HG02571 (cell line): ENCODE measurements around the gene AFF2.

Experiments
- ATAC-seq: cut with Tn5 transposase; IDR thresholded peaks from one replicate; pipeline ENCODE4 v1.9.1; 2021; ENCODE audit warnings: mild to moderate bottlenecking, moderate library complexity; ENCODE audit not compliant: unreplicated experiment

AFF2 gene

DNA sequence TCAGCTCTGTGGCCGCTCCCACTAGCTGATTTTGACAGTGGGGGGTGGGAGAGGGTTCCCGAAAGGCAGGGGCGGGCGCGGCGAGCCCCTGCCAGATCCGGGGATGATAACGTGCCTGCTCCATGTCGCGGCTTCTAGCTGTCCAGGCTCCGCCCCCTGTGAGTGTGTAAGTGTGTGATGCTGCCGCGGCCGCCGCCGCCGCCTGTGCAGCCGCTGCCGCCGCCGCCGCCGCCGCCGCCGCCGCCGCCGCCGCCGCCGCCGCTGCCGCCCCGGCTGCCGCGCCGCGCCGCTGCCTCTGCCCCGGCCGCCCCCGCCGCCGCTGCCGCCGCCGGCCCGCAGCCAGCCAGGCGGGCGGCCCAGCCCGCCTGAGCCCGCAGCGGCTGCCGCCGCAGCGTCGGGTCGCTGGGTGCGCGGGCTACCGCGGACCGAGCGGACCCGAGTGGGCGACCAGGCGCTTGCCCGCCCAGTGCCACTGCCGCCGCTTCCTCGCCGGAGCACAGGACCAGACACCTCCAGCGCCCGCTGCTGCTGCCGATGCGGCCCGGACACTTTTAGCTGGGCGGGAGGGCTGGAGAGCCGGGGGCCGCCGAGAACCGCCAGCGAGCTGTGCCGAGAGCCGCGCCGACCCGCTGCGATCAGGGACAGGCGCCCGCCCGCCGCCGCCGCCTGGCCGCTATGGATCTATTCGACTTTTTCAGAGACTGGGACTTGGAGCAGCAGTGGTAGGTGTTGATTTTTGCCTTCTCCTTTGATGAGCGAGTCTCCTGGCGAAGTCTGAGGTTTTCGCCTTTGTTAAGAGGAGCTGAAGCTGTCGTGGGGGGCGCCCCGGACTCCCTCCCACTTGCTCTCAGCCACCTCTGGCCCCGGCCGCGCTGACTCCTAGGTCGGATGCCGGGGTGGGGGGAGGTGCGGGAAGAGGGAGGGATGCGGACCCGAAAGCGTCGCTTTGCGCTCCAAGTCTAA is at the start of gene AFF2:
AFF2 (plus strand) TSS at position 195 of the 963 bp plus-strand sequence; CDS start at position 676, 481 bp downstream.
- peak; percentile 46 for ATAC-seq

DNA sequence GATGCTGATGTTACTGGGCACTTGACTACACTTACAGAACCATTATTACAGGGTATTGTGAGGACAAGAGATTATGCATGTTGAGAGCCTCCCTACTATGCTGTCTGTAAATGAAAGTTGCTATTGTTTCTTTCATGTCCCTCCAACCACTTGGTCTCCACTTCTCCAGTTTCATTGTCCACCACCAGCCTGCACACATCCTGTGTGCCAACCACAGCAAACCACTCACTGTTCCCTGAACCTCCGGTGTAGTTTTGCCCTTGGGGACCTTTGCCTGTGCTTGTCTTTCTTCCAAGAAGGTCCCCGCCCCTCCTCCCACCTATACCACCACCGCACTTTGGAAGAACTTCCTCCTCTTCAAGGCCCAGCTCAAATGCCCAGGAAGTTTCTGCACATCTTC is 43.1 kb upstream of the AFF2 start:
- no peak for ATAC-seq

DNA sequence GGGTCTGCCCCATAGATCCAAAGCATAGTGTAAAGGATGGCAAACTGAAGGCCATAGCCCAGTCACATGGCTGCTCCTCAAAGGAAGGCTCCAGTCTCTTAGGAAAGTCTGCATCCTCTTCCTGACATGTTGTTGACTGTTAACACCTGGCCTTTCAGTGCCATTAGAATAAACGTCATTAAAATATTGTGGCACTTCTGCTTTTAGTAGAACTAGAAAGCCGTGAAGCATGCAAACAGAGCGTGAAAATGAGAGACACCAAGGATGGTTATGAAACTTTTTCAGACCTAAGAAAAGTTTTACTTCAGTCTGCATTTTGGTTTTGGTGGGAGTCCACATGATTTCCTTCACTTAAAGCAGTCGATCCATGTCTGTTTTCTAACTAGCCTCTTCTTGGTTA is 41.1 kb upstream of the AFF2 start:
- ATAC-seq = peak; percentile 80

DNA sequence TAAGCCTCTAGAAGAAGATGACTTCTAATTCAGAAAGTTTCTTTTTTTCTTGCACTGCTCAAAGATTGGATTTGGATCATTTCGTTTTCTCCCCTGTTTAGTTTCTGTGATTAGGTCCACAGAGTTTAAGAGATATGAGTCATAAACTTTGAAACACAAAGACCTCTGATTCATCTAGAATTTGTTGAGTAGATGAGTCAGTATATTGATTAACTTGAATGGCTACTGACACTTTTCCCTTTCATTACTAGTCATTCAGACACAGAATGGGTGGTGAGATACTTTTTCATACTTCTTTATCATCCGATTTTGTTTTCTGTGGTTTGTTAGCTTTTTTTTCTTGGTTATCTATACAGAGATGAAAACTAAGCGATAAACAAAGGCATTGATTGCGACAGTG is 34.1 kb upstream of the AFF2 start:
- peak; percentile 72 for ATAC-seq

DNA sequence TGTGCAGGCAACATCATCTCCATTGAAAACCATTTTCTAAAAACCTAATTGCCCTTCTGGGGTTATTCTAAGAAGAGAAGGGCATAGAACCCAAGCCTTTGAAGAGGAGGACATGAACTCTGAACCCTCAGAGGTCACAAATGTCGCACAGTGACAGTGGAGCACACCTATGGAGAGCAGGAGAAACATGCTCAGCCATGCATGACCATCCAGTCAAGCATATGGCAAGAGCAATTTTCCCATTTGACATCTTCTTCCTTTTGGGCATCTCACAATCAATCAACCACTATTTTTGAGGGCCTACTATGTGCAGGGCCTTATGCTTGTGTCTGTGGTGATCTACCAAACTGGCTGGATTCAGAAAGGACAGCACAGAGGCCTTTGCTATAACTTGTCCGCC is 30.1 kb upstream of the AFF2 start:
- ATAC-seq = no peak

DNA sequence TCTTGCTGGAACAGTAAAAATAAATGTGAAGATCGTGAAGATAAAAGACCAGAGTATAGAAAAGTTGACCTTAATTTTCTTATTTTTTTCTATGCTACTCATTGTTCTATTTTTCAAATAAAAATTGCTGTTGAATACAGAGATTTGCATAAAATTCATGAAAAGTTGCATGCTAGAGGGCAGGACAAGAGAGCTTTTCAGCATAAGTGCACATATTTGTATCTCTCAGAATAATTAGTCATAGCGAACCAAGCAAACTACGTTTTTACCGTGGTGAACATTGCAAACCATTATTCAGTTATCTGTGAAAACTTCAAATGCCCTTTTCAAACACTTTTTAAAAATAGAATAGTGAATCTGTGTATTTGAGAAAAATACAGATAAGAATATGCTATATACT is 26.4 kb upstream of the AFF2 start:
- ATAC-seq = no peak

DNA sequence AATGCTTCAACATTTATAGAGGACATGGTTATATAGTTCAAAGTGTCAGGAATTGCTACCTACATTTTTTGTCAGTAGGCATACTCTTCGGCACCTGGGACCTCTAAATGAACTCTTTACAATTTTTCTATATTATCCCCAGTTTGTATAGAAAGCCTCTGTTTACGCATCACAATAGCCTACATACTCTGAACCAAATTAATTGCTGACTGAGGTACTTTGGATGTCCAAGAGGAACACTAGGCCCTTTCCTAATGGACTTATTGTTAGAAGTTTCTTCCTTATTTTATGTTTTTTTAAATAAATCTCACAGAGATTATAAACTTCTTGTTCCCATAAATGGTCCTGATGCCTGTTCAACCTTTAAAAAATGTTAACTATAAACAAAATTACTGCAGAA is 8.4 kb upstream of the AFF2 start:
- no peak for ATAC-seq

DNA sequence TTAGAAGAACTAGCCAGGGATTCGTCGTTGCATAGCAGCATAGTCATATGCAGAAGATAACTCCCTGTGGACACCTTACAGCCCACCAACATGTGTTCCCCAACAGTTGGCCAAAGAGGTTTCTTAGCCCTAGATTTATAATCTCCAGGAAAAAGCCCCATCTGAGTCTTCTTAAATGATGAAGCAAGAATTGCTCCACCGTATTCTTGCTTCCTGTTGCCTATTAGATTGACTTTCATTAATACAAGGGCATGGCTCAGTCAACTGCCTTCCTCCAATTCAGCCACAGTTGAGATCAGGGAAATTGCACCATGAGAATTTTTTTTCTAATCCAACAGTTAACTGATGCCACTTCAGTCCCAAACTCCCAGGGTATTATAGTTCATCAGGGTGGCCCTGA is 5.2 kb upstream of the AFF2 start:
- no peak for ATAC-seq

DNA sequence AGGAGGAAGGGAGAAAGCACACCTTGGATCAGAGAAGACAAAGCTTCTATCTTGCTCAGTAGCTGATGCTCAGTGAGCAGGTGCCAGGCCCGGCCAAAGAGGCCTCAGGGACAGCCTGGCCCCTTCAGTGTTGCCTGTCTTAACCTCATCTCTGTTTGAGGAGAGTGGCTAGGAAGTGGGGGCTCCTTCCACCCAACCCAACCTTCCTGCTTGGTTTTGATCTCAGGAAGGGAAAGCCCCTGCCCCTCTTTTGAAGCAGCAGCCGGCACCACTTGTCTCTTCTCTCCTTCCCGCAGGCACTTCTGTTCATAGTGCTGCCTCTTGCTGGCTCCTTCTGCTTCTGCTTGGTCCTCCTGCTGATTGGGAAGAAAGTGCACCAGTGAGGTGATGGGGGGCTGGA is 2.4 kb upstream of the AFF2 start:
- no peak for ATAC-seq

DNA sequence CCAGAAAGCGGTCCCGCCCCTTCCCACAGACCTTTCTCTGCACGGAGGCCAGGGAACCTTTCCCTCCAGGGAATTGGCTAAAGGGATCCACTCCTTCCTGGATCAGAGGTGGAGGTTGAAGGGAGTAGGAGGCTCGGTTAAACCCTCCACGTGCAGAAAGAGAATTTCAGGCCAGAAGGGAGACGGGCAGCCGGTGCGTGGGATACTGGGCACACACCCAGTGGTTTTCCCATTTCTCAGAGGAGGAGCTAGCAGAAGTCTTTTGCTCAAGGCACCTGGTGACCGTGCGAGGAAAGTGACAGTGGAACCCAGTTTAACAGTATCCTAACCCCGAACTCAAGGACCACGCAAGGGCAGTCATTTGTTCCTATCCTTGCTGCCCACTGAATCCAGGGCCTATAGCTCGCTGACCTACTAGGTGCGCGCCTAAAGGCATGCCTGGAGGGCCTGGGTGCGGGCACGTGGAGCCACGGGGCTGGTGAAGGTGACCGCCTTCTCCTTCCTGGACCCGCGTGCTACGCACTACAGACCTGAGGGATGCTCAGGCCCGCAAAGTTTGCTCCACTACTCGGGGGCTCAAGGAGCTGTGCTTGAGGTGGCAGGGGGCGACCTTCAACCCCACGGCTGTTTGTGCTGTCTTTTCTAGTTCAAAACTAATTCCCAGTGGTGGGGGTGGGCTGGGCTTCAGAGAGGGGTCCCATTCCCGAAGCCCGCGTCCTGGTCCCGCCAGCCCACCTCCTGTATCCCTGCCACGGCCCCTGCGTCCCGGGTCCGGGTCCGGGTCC is 587 bp upstream of the AFF2 start:
- ATAC-seq = no peak

DNA sequence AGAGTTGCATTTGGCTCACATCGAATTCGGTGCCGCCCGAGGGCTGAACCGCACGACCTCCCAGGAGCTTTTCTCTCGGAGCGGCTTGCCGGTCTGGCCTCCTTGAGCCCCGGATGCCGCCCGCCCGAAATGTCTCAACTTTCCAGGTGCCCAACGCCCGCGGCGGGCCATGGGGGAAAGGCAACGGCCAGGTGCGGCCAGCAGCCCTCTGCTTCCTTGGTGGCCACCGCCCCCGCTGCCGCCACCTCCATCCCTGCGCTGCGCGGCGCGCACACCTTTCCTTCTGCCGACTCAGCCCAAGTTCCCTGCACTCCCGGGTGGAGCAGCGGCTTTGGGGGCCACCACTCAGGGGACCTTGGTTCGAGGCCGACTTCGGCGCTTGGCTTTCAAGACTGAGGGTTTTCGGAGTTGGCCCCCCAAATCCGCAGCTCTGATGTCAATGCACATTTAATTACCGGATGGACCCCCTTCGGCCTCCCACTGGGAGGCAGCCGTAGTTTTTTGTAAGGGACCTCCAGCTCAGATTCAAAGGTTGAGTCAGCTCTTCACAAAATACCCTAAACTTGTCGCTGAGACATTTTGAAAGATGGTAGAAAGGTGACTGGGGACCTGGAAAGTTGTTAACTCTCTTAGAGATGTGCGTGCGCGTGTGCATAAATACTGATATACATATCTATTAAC is 1.1 kb downstream of the AFF2 start:
- no peak for ATAC-seq

DNA sequence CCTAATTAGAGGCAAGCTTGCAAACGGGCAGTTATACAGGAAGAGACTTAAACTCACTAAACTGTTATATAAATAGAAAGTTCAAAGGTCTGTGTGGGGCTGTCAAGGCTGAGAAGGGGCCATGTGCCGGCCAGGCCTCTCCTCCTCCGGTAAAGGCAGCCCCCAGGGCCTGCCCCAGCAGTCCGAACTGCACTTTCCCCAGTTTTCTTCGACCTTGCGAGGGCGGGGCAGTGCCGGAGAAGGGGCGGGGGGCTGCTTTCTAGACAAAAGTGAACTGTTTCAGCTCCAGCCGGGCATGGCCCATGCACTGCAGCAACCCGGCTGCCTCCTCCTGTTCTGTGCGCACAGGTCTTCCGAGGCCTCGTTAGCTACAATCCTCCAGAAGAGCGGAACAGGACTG is 4.1 kb downstream of the AFF2 start:
- no peak for ATAC-seq

DNA sequence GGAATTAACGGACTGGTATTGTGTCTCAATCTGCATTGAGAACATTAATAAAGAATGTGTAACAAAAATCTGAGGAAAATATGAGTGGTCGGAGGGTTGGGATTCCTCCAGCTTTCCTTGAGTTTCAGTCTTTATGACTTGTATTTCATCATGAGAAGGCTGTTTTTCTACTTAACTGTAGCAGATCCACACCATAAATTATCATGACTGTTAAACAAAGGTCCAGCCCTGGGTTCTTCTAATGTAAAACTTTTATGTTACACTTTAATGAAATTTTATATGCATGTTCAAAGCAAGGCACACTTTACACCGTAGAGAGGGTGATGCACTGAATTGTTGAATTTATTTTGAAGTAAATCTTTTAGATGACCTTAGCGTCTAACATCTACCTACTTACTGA is 7.0 kb downstream of the AFF2 start:
- no peak for ATAC-seq

DNA sequence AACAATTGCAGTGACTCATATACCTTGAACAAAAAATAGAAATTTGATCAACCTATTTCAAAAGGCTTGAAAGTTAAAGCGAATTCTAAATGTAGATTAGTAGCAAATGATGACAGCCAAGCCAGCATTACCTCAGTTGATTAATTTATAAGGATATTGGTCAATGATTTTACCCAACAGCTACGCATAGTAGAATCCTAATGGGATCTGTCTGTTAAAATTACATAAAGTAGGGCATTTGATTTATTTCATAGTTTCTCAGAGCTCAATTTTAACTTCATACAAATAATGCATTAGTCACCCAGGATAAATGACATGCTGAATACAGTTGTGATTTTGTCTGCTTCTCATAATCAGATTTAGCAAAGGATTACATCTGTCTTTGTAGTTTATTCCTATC is 12.0 kb downstream of the AFF2 start:
- no peak for ATAC-seq

DNA sequence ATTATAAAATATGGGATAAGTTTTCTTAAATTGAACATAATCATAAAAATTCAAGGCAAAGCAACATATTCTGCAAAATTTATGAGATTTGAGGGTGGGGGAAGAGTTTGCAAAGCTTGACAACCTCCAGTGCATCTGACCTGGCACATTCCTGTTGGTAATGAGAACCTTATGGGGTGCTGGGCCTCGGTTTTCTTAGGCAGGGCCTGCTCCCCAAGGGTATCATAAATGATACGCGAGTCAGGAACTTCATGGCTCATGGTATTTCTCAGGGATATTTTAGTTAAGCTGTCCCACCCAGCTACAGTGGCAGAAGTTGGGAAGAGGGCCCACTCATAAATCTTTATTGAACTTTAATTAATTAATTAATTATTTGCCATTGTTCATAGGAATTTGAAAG is 13.2 kb downstream of the AFF2 start:
- ATAC-seq = no peak

DNA sequence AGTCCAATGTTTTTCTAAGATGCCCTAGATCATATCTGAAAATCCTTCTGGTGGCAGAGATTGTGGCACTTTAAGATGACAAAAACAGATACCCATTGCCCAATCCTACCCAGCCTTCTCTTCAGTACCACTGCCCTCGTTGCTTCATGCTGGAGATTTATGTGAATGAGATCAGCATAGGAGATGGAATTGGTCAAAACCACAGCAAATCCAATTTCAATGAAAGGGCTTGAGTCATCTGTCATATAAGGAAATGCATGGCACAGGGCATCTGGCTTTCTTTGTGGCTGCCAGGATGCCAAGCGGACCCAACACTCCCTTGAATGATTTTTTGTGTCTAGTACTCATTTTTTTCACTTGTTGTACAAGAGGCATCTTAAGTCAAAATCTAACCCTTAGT is 16.8 kb downstream of the AFF2 start:
- no peak for ATAC-seq

DNA sequence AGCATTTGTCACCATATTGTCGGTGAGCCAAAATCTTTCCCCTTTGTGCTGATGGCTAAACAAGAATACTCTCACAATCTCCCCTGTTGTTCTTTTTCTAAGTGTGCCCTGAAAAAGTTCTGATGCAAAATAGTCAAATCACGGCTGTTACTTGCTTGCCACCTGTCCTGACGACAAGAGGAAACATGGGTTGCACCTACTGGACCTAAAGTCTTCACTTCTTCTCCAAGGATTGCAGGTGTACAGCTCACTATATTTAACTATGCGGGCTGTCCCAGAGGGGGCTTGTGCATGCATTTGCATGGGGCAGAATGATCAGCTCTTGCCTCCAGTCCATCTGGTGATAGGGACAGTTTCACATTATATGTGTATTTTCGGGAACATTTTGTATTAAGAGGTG is 21.6 kb downstream of the AFF2 start:
- no peak for ATAC-seq

DNA sequence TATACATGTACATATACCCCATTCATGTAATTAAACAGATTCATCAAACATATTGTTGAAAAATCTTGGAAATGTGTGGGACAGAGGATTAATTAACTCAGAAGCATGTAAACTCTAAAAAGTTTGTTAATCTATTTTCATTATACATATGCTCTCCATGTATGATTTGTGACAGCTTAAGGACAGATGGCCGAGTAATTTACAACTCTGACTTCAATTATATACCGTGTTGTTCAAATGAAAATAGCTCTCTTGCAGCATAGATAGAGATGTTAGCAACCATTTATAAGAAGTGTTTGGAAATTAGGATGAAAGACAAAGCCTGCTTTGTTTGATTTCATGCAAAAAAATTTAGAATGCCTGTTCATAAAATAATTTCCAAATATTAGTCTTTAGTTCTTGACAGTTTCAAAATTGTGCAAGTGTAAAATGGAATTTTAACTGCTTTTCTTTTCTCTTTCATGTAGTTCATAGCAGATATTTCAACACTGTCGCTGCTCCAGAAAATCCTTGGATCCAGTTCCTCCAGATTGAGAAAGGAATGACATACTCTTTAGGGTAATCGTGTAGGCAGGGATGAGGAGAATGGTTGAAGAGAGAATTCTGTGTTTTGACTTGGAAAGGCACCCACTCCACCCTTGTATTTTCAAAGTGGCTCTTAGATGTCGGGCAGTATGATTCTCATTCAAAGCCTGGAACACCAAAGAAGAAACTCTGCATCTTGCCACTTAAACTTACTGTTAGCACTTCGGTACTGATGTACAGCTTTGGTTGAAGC is 23.1 kb downstream of the AFF2 start:
- ATAC-seq = no peak

DNA sequence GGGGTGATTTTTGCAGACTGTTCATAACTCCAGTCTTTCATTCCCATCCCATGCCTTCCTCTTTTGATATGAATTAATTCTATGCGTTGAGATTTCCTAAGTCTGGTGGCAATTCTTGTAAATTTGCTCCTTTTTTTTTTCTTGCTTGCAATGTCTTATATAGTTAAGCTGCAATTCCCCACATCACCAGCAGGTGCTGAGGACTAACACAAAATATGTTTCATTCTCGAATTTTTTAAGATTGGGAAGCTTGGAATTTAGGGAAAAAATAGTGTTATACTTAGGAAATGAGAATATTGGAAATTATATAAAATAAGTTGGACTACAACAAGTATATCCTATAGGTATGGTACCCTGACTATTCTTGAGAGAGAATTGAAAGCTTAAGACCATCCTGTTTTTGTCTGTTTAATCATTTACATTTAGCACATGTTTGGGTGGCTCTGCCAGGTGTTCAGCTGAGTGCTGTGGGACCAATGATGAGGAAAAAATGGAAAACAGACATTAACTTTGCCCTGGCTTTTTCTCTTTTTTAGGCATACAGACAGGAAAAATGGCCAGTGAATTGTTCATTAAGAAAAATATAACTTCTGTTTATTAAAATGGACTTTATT is 30.2 kb downstream of the AFF2 start:
- no peak for ATAC-seq

DNA sequence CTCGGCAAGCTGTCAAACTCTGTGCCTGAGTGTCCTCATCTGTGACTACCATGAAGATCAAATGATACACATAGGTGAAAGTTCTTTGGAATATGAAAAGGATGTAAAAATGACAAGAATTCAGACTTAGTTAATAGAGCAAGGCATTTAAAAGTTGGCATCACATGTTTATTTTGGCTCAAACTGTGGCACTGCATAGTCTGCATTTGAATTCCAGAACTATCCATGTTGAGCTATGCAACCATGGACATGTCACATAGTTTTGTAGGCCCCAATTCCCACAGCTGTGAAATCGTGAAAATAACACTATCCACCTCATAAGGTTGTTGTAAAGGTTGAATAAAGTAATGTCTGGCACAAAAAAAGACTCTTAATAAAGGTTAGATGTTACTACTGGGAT is 33.9 kb downstream of the AFF2 start:
- no peak for ATAC-seq
